WTC11 (cell line): ENCODE data around the gene SPTAN1. TPM values are rescaled to one million over a fixed set of nuclear protein-coding genes. Genes with fewer than 3 reads are reported as not detected.

Experiments
- ATAC-seq: fragments of 200-7000 bp; cut with Tn5 transposase; 2 replicates; pipeline ENCODE4 v1.10.0; 2021; ENCODE audit warnings: mild to moderate bottlenecking, moderate library complexity
- CTCF ChIA-PET: fragments of 300-600 bp; sonication (Branson Sonifier 250); formaldehyde crosslinking; loops from one replicate; lab custom pipeline; 2021; ENCODE audit warnings: antibody characterized with exemption; lab: Charles Lee
- POLR2A ChIA-PET: fragments of 350-600 bp; sonication (Branson Sonifier 250); formaldehyde crosslinking; loops from one replicate; lab custom pipeline; 2021; ENCODE audit warnings: antibody characterized with exemption; lab: Charles Lee
- DNase-seq: peaks from one replicate; pipeline ENCODE4 v3.0.0; 2021; ENCODE audit warnings: low spot score
- H3K27ac Mint-ChIP-seq: 2 replicates; pipeline ENCODE4 v1.8.0; 2021; ENCODE audit warnings: mixed read lengths
- H3K27me3 Mint-ChIP-seq: 2 replicates; pipeline ENCODE4 v1.8.0; 2021; ENCODE audit warnings: low read depth, mild to moderate bottlenecking, moderate library complexity, mixed read lengths
- H3K36me3 Mint-ChIP-seq: 2 replicates; pipeline ENCODE4 v1.8.0; 2021; ENCODE audit warnings: mixed read lengths
- H3K4me1 Mint-ChIP-seq: 2 replicates; pipeline ENCODE4 v1.8.0; 2022; ENCODE audit warnings: mixed read lengths
- H3K4me3 Mint-ChIP-seq: 2 replicates; pipeline ENCODE4 v1.8.0; 2021; ENCODE audit warnings: mild to moderate bottlenecking, moderate library complexity, mixed read lengths
- H3K9me3 Mint-ChIP-seq: 2 replicates; pipeline ENCODE4 v1.8.0; 2021; ENCODE audit warnings: mixed read lengths
- ARID4B ChIP-seq: sonication (generic); formaldehyde crosslinking; IDR thresholded peaks from 2 replicates; pipeline ENCODE4 v1.8.0; 2023; ENCODE audit warnings: missing genetic modification reagents, mild to moderate bottlenecking, borderline replicate concordance
- ATF3 ChIP-seq: sonication (generic); formaldehyde crosslinking; conservative IDR thresholded peaks from 2 replicates; pipeline ENCODE4 v1.8.1; 2022; ENCODE audit warnings: mild to moderate bottlenecking, missing genetic modification reagents
- CBFB ChIP-seq: sonication (generic); formaldehyde crosslinking; IDR thresholded peaks from 2 replicates; pipeline ENCODE4 v1.8.1; 2022; ENCODE audit warnings: mild to moderate bottlenecking, low read depth, missing genetic modification reagents
- ELF4 ChIP-seq: sonication (generic); formaldehyde crosslinking; IDR thresholded peaks from 2 replicates; pipeline ENCODE4 v1.8.1; 2022; ENCODE audit warnings: low read depth, mild to moderate bottlenecking, moderate library complexity, missing genetic modification reagents
- ETV6 ChIP-seq: sonication (generic); formaldehyde crosslinking; IDR thresholded peaks from 2 replicates; pipeline ENCODE4 v1.8.1; 2022; ENCODE audit warnings: mild to moderate bottlenecking, missing genetic modification reagents
- FOXP1 ChIP-seq: sonication (generic); formaldehyde crosslinking; IDR thresholded peaks from 2 replicates; pipeline ENCODE4 v1.8.0; 2022; ENCODE audit warnings: missing genetic modification reagents, mild to moderate bottlenecking, moderate library complexity, borderline replicate concordance
- GRHL2 ChIP-seq: fragments of 250-450 bp; sonication (Bioruptor Pico); IDR thresholded peaks from 2 replicates; pipeline ENCODE4 v1.8.0; 2022; ENCODE audit warnings: mild to moderate bottlenecking, moderate library complexity; ENCODE audit not compliant: insufficient replicate concordance, severe bottlenecking
- HMGXB4 ChIP-seq: sonication (generic); formaldehyde crosslinking; IDR thresholded peaks from 2 replicates; pipeline ENCODE4 v1.8.1; 2023; ENCODE audit warnings: mild to moderate bottlenecking, moderate library complexity, missing genetic modification reagents
- PRDM15 ChIP-seq: sonication (generic); formaldehyde crosslinking; IDR thresholded peaks from 2 replicates; pipeline ENCODE4 v1.8.0; 2022; ENCODE audit warnings: missing genetic modification reagents
- PREB ChIP-seq: sonication (generic); formaldehyde crosslinking; IDR thresholded peaks from 2 replicates; pipeline ENCODE4 v1.8.1; 2022; ENCODE audit warnings: mild to moderate bottlenecking, missing genetic modification reagents, moderate library complexity, borderline replicate concordance
- TEAD1 ChIP-seq: sonication (generic); formaldehyde crosslinking; IDR thresholded peaks from 2 replicates; pipeline ENCODE4 v1.8.0; 2022; ENCODE audit warnings: mild to moderate bottlenecking, missing genetic modification reagents
- USF1 ChIP-seq: sonication (generic); formaldehyde crosslinking; IDR thresholded peaks from 2 replicates; pipeline ENCODE4 v1.8.0; 2022; ENCODE audit warnings: mild to moderate bottlenecking, missing genetic modification reagents
- ZNF121 ChIP-seq: sonication (generic); formaldehyde crosslinking; IDR thresholded peaks from 2 replicates; pipeline ENCODE4 v1.8.0; 2023; ENCODE audit warnings: missing genetic modification reagents
- ZNF317 ChIP-seq: sonication (generic); formaldehyde crosslinking; IDR thresholded peaks from 2 replicates; pipeline ENCODE4 v1.8.1; 2023; ENCODE audit warnings: low read depth, mild to moderate bottlenecking, moderate library complexity, missing genetic modification reagents, borderline replicate concordance
- ZNF416 ChIP-seq: fragments of 250-450 bp; sonication (Bioruptor Pico); IDR thresholded peaks from 2 replicates; pipeline ENCODE4 v1.9.0; 2021; ENCODE audit warnings: mild to moderate bottlenecking, inconsistent platforms
- ZNF423 ChIP-seq: fragments of 250-450 bp; sonication (Bioruptor Pico); IDR thresholded peaks from 2 replicates; pipeline ENCODE4 v2.1.2; 2022; ENCODE audit warnings: mild to moderate bottlenecking, moderate library complexity
- ZNF425 ChIP-seq: fragments of 250-450 bp; sonication (Bioruptor Pico); conservative IDR thresholded peaks from 2 replicates; pipeline ENCODE4 v1.9.0; 2021; ENCODE audit warnings: mild to moderate bottlenecking
- total RNA-seq: library from RNA; stranded (reverse); gene quantifications from 3 replicates; pipeline ENCODE4 v1.2.3, GENCODE V29; 2021

The SPTAN1 gene
- total RNA-seq, 1 experiment from 2014 or later: 255 TPM

- H3K4me1 Mint-ChIP-seq: peaks cover 3% of the 10 kb centered on the region; the same call in 1 of the 2 replicates
- H3K27ac Mint-ChIP-seq: peak overlapping the region; percentile 63; the same call in 1 of the 2 replicates
- CTCF ChIA-PET: interaction anchor here (0.5 to 3.2 kb wide), 3 partner anchors 18 to 359 kb away, joined by 3 to 8 read pairs (median 5); partner anchors contain the start of gene PKN3
Measured at GRCh38 chr9:128653908-128654307, 101.5 kb downstream of the SPTAN1 start.

More at GRCh38 chr9:128653908-128654307, 101.5 kb downstream of the SPTAN1 start:
- TF ChIP-seq ZNF425 (CRISPR knock-in tag) (no peak), ARID4B (no peak), ZNF423 (CRISPR knock-in tag) (no peak), CBFB (CRISPR knock-in tag) (no peak), ELF4 (CRISPR knock-in tag) (no peak), ATF3 (CRISPR knock-in tag) (no peak), HMGXB4 (CRISPR knock-in tag) (no peak), TEAD1 (CRISPR knock-in tag) (no peak), ZNF317 (CRISPR knock-in tag) (no peak), PREB (CRISPR knock-in tag) (no peak), ZNF416 (CRISPR knock-in tag) (no peak), ZNF121 (CRISPR knock-in tag) (no peak), FOXP1 (CRISPR knock-in tag) (no peak), USF1 (CRISPR knock-in tag) (no peak), GRHL2 (no peak), ETV6 (CRISPR knock-in tag) (no peak), PRDM15 (CRISPR knock-in tag) (no peak)
- H3K4me3 Mint-ChIP-seq: no peak overlapping the region
- no peak for ATAC-seq
- H3K9me3 Mint-ChIP-seq: no peaks in the 10 kb centered on the region
- DNase-seq: no peak
- H3K36me3 Mint-ChIP-seq: no peaks in the 10 kb centered on the region
- H3K27me3 Mint-ChIP-seq: no peaks in the 10 kb centered on the region
- POLR2A ChIA-PET: no interaction called here
